B cell (primary cell): ENCODE data around the gene TBC1D21.

Experiments used
- CTCF ChIP-seq: fragments of 200-600 bp; IDR thresholded peaks from one replicate; pipeline ENCODE4 v1.8.0; 2022; ENCODE audit warnings: antibody characterized with exemption, mild to moderate bottlenecking
- EZH2 ChIP-seq: IDR thresholded peaks from 2 replicates; pipeline ENCODE4 v1.6.1; 2012; ENCODE audit warnings: borderline replicate concordance, low read depth, mild to moderate bottlenecking, moderate library complexity, low read length; ENCODE audit not compliant: insufficient read depth, poor library complexity, severe bottlenecking

- TF ChIP-seq CTCF (no peak), EZH2 (no peak)
These were observed 6.9 kb upstream of the TBC1D21 start for GRCh38 chr15:73866481-73866880.
